Measurements from ENCODE around the gene MFNG. TPM values are rescaled to one million over a fixed set of nuclear protein-coding genes. Genes with fewer than 3 reads are reported as not detected.

Gene MFNG
- total RNA-seq, 2 donors from 2014 or later, result 9.9 to 19.5 TPM

GRCh38 chr22:37474447-37475090 is 11.6 kb downstream of the MFNG start:
- H3K4me3 ChIP-seq, result no peak overlapping the region
- H3K4me1 ChIP-seq, result no peaks in the 10 kb centered on the region
- no peaks in the 10 kb centered on the region for H3K36me3 ChIP-seq
- H3K27me3 ChIP-seq, result no peaks in the 10 kb centered on the region
- no peaks in the 10 kb centered on the region for H3K9me3 ChIP-seq
- no peak for DNase-seq (ENCODE audit: low spot score)
- no peak overlapping the region for H3K27ac ChIP-seq
- no peak for TF ChIP-seq CTCF (IDR thresholded peaks at IDR 0.05)

GRCh38 chr22:37473437-37473946 is 12.7 kb downstream of the MFNG start:
- no peak for DNase-seq (ENCODE audit: low spot score)
- Histone ChIP-seq H3K4me1 (no peaks in the 10 kb centered on the region), H3K36me3 (no peaks in the 10 kb centered on the region), H3K27me3 (no peaks in the 10 kb centered on the region), H3K9me3 (no peaks in the 10 kb centered on the region), H3K27ac (no peak overlapping the region), H3K4me3 (no peak overlapping the region)
- no peak for TF ChIP-seq CTCF (IDR thresholded peaks at IDR 0.05)

GRCh38 chr22:37472418-37473006 is 13.7 kb downstream of the MFNG start:
- TF ChIP-seq CTCF (IDR thresholded peaks at IDR 0.05), result peak in 1 of 2 donors; percentile 55
- no peaks in the 10 kb centered on the region for H3K9me3 ChIP-seq
- H3K27ac ChIP-seq, result no peak overlapping the region
- no peaks in the 10 kb centered on the region for H3K4me1 ChIP-seq
- H3K27me3 ChIP-seq, result no peaks in the 10 kb centered on the region
- no peak for DNase-seq (ENCODE audit: low spot score)
- no peaks in the 10 kb centered on the region for H3K36me3 ChIP-seq
- no peak overlapping the region for H3K4me3 ChIP-seq

- Histone ChIP-seq H3K9me3 (no peaks in the 10 kb centered on the region), H3K4me1 (no peaks in the 10 kb centered on the region), H3K36me3 (no peaks in the 10 kb centered on the region), H3K4me3 (no peak overlapping the region), H3K27me3 (no peaks in the 10 kb centered on the region), H3K27ac (no peak overlapping the region)
- TF ChIP-seq CTCF (IDR thresholded peaks at IDR 0.05), result no peak
- no peak for DNase-seq (ENCODE audit: low spot score)
These were observed 14.3 kb downstream of the MFNG start for GRCh38 chr22:37471727-37472417.

GRCh38 chr22:37470087-37470445 is 16.1 kb downstream of the MFNG start:
- no peaks in the 10 kb centered on the region for H3K4me1 ChIP-seq
- H3K36me3 ChIP-seq, result no peaks in the 10 kb centered on the region
- no peak overlapping the region for H3K27ac ChIP-seq
- H3K9me3 ChIP-seq, result no peaks in the 10 kb centered on the region
- H3K27me3 ChIP-seq, result no peaks in the 10 kb centered on the region
- no peak overlapping the region for H3K4me3 ChIP-seq
- no peak for TF ChIP-seq CTCF (IDR thresholded peaks at IDR 0.05)
- no peak for DNase-seq (ENCODE audit: low spot score)
